Testis (tissue), 2 donors: ENCODE data around the gene LGALS8.

ENCODE experiments used
- CTCF ChIP-seq, 3 experiments: fragments of 450-650 bp in 2 of 3; fragments of 200-600 bp in 1 of 3; sonication (generic) in 1 of 3; IDR thresholded peaks; one replicate each; pipeline ENCODE4 v1.5.1; 2016 to 2019; ENCODE audit warnings: antibody characterized with exemption in 3 of 3, mild to moderate bottlenecking in 2 of 3, moderate library complexity in 1 of 3
- POLR2A ChIP-seq: fragments of 450-650 bp; IDR thresholded peaks from one replicate; pipeline ENCODE4 v1.6.1; 2017; ENCODE audit warnings: antibody characterized with exemption, mild to moderate bottlenecking, moderate library complexity

- TF ChIP-seq POLR2A (no peak), CTCF (IDR thresholded peaks at IDR 0.05) (no peak)
Observed at GRCh38 chr1:236518322-236518721, 5.5 kb upstream of the LGALS8 start.
